Measurements from ENCODE around the gene EFNA3. TPM values are rescaled to one million over a fixed set of nuclear protein-coding genes. Genes with fewer than 3 reads are reported as not detected.

EFNA3 gene
- total RNA-seq, 1 donor from 2014 or later: 1.0 TPM

- Histone ChIP-seq H3K4me3 (no peak overlapping the region), H3K27ac (no peak overlapping the region), H3K9me3 (no peaks in the 10 kb centered on the region), H3K36me3 (peaks cover 7% of the 10 kb centered on the region), H3K27me3 (ENCODE audit: low read depth) (no peaks in the 10 kb centered on the region), H3K4me1 (peaks cover 20% of the 10 kb centered on the region)
- intact Hi-C loops (cut with DNase I): no loop called here
- DNase-seq (no peak), ATAC-seq (no peak)
- no peak for TF ChIP-seq CTCF (IDR thresholded peaks at IDR 0.05)
These were observed 5.9 kb upstream of the EFNA3 start for GRCh38 chr1:155072531-155073289.

- no peak for TF ChIP-seq CTCF (IDR thresholded peaks at IDR 0.05)
- Histone ChIP-seq H3K9me3 (no peaks in the 10 kb centered on the region), H3K27ac (no peak overlapping the region), H3K27me3 (ENCODE audit: low read depth) (no peaks in the 10 kb centered on the region), H3K4me1 (peaks cover 20% of the 10 kb centered on the region), H3K4me3 (no peak overlapping the region), H3K36me3 (peaks cover 7% of the 10 kb centered on the region)
- DNase-seq: no peak
- intact Hi-C loops (cut with DNase I): no loop called here
- no peak for ATAC-seq
These were observed 5.0 kb upstream of the EFNA3 start for GRCh38 chr1:155073377-155074242.

- Histone ChIP-seq H3K27me3 (ENCODE audit: low read depth) (peaks cover 16% of the 10 kb centered on the region), H3K4me1 (peaks cover 32% of the 10 kb centered on the region), H3K9me3 (no peaks in the 10 kb centered on the region), H3K36me3 (no peaks in the 10 kb centered on the region), H3K27ac (no peak overlapping the region), H3K4me3 (no peak overlapping the region)
- TF ChIP-seq CTCF (IDR thresholded peaks at IDR 0.05): no peak
- DNase-seq: no peak
- intact Hi-C loops (cut with DNase I): no loop called here
- ATAC-seq: no peak
These were observed 3.1 kb upstream of the EFNA3 start for GRCh38 chr1:155075535-155075934.

GRCh38 chr1:155076371-155076770 lies 2.3 kb upstream of the EFNA3 start:
- H3K36me3 ChIP-seq: no peaks in the 10 kb centered on the region
- no peaks in the 10 kb centered on the region for H3K9me3 ChIP-seq
- H3K27me3 ChIP-seq (ENCODE audit: low read depth): peaks cover 24% of the 10 kb centered on the region
- no peak overlapping the region for H3K27ac ChIP-seq
- peaks cover 32% of the 10 kb centered on the region for H3K4me1 ChIP-seq
- TF ChIP-seq CTCF (IDR thresholded peaks at IDR 0.05): no peak
- intact Hi-C loops (cut with DNase I): no loop called here
- no peak for ATAC-seq
- no peak overlapping the region for H3K4me3 ChIP-seq
- no peak for DNase-seq

DNA sequence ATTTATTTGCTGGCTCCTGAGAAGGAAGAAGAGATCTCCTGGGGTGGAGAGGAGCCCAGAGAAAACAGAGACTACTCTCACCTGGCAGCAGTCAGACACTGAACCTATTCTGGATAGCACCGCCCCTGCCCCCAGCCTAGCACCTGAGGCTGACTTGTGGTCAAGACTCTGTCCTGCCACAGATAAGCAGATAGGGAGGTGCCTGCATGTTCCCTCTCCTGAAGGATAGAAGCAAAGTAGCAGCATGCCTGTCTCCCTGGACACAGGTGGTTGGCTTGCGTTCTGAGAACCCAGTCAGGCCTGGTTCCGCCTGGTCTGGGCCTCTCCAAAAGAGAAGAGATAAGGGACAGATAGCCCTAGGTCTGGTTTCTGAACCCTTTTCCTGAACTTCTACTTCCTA lies 1.3 kb upstream of the EFNA3 start:
- intact Hi-C loops (cut with DNase I): no loop called here
- no peaks in the 10 kb centered on the region for H3K36me3 ChIP-seq
- no peaks in the 10 kb centered on the region for H3K9me3 ChIP-seq
- DNase-seq (no peak), ATAC-seq (no peak)
- no peak overlapping the region for H3K4me3 ChIP-seq
- TF ChIP-seq CTCF (IDR thresholded peaks at IDR 0.05): no peak
- peaks cover 36% of the 10 kb centered on the region for H3K4me1 ChIP-seq
- H3K27ac ChIP-seq: no peak overlapping the region
- peaks cover 34% of the 10 kb centered on the region for H3K27me3 ChIP-seq (ENCODE audit: low read depth)

All from lower lobe of right lung (tissue), 2 donors.